HG03457 (cell line): ENCODE measurements around the gene DESI1.
"Not testable (repeated sequence)": the region's sequence is repeated elsewhere in the genome, so short reads cannot be mapped to it uniquely, and the experiment has no call there.

Source experiments
- ATAC-seq: cut with Tn5 transposase; IDR thresholded peaks from one replicate; pipeline ENCODE4 v1.9.1; 2021; ENCODE audit warnings: moderate number of reproducible peaks; ENCODE audit not compliant: unreplicated experiment

Gene DESI1

GRCh38 chr22:41589391-41590241 lies 31.2 kb downstream of the DESI1 start, which contains the start of gene PMM1:
PMM1 (minus strand) TSS chr22:41589840; CDS start chr22:41589805, 35 bp downstream.
- peak; percentile 86 for ATAC-seq

- ATAC-seq: no peak
Measured at GRCh38 chr22:41587347-41587723, 33.5 kb downstream of the DESI1 start.

- ATAC-seq: no peak
Measured at GRCh38 chr22:41585898-41586297, 34.9 kb downstream of the DESI1 start.

- no peak for ATAC-seq
Measured at GRCh38 chr22:41584881-41585280, 36.0 kb downstream of the DESI1 start.

GRCh38 chr22:41582694-41583093 lies 38.1 kb downstream of the DESI1 start:
- ATAC-seq: no peak

- no peak for ATAC-seq
Measured at GRCh38 chr22:41579997-41580355, 40.9 kb downstream of the DESI1 start.

- ATAC-seq: no peak
Measured at GRCh38 chr22:41579297-41579996, 41.4 kb downstream of the DESI1 start.

DNA sequence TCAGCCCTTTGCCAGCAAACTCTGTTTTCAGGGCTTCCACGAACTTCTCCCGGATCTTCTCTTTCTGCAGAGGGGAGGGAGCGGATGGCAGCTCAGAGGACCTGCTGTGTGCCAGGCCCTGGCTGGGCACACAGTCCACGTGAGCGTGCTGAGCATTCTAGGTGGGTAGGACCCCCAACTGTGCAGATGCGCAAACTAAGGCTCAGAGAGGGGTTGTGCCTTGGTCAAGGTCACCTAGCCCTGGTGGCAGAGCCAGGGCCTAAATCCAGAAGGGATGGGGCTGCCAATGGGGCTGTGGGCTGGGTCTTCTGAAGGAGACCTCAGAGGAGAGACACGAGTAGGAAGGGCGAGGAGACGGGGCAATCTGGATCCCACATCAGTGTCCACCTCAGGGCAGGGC lies 42.0 kb downstream of the DESI1 start:
- no peak for ATAC-seq

- ATAC-seq: no peak
Measured at GRCh38 chr22:41578114-41578513, 42.7 kb downstream of the DESI1 start.

GRCh38 chr22:41576877-41577276 lies 44.0 kb downstream of the DESI1 start:
- ATAC-seq: no peak

GRCh38 chr22:41575533-41575932 lies 45.3 kb downstream of the DESI1 start:
- ATAC-seq: no peak

DNA sequence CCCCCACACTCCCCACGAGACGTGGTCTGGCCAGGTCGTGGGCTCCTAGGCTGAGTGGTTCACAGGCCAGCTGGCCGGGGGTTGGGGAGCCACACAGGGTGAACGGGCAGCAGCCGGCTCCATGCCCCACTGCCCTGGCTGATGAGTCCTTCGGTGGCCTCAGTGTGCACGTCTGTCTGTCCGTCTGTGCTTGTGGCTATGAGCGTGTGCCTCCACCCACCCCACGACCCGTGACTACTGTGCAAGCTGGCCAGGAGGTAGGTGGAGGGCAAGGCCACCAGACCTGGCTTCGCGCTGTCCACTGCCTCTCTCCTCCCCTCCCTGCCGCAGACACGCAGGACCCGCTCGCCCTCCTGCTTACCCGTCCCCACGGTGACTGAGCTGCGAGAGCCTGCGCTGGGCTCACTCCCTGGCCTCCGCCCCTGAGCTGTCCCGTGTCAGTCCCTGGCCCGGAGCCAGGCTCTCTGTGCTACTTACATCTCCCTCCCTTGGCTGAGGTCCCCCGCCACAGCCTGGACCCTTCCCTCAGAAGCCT lies 45.9 kb downstream of the DESI1 start:
- no peak for ATAC-seq

GRCh38 chr22:41573677-41574076 lies 47.2 kb downstream of the DESI1 start:
- no peak for ATAC-seq

- not testable (repeated sequence) for ATAC-seq
Measured at GRCh38 chr22:41572305-41572704, 48.5 kb downstream of the DESI1 start.

DNA sequence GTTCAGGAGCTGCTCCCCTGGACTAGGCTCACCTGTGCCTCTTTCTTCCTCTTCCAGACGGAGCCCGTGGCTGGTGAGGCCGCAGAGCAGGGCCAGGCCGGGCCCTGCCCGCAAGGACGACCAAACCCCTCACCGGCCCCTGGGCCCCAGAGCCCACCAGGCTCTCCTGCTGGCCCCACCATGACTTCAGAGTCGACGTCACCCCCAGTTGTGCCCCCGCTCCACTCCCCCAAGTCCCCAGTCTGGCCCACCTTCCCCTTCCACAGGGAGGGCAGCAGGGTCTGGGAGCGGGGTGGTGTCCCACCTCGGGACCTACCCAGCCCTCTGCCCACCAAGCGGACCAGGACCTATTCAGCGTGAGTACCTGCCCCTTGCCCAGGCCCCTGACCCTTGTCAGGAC lies 49.1 kb downstream of the DESI1 start:
- ATAC-seq: no peak

- ATAC-seq: no peak
Measured at GRCh38 chr22:41570221-41570620, 50.6 kb downstream of the DESI1 start.

DNA sequence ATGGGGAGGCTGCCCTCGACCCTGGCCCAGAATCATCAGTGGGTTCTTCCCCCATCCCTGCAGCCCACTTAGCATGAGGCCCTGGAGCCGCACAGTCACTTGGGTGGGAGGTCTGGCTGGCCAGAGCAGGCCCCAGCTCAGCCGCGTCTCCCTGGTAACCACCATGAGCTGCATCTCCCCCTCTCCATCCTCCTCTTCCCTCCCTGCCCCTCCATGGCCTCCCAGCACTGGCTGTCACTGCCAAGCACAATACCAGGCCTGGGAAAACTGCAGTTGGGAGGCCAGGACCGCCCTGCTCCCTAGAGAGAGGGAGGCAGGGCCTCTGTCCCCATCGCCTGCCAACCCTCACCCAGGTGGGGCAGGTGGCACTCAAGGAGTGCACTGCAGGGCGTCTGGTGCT lies 52.0 kb downstream of the DESI1 start:
- no peak for ATAC-seq

DNA sequence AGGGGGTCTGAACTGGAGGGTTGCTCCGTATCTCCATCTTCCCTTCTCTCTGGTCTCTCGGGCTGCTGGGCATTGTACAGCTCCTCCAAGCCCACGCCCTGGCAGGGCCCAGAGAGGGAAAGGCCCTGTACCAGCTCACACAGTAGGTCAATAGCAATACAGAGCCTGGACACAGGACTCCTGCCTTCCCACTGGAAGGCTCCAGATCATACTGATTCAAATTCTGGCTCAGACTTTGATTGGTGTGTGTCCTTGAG lies 53.4 kb downstream of the DESI1 start:
- ATAC-seq: no peak

DNA sequence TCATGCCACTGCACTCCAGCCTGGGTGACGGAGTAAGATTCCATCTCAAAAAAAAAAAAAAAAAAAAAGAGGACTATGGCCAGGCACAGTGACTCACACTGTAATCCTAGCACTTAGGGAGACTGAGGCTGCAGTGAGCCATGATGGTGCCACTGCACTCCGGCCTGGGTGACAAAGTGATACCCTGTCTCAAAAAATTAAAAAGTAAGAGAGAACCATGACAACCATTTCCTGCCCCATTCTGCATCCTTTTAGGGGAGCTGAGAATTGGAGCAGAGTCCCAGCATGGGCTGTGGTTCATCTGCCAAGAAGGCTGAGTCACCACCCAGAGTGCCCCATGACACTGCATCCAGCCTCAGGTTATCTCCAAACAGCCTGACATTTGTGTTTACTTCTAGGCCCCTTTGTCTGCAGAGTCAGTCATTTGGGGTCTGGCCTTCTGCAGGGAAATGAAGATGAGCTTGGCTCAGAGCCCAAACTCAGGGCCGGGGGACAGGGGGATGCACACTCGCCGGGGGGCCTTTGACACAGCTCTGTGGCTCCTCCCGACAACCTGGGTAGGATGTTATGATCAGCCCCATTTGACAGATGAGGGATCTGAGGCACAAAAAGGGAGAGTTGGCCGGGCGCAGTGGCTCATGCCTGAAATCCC lies 55.3 kb downstream of the DESI1 start:
- no peak for ATAC-seq

DNA sequence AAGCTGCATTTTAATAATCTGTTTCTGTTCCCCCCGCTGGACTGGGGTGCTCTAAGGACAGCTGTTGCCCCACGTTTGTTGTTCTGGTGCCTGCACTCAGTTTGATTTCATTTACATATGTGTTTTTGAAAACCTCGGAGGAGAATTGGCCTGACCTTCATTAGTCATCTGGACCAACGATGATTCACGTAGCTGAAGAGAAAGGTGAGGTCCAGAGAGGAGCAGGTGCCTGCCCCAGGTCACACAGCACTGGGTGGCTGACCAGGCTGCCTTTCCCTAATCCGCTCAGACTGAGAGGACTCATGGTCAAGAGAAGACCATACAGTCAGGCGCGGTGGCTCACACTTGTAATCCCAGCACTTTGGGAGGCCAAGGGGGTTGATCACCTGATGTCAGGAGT lies 56.3 kb downstream of the DESI1 start:
- ATAC-seq: no peak

GRCh38 chr22:41563051-41563711 lies 57.7 kb downstream of the DESI1 start:
- no peak for ATAC-seq
